BE2C (cell line): Measurements from ENCODE around the gene PRND.
A peak's percentile ranks its signal among the peaks of the same experiment; 100 is the strongest.
"Not testable (repeated sequence)": the region's sequence is repeated elsewhere in the genome, so short reads cannot be mapped to it uniquely, and the experiment has no call there.

Experiments used
- DNase-seq: peaks from one replicate; pipeline ENCODE4 v3.0.0-alpha.2; 2020
- H3K27me3 ChIP-seq: fragments of 250-450 bp; sonication (Bioruptor Pico); 2 replicates; pipeline ENCODE4 v1.5.1; 2020; ENCODE audit warnings: mild to moderate bottlenecking
- H3K36me3 ChIP-seq: fragments of 250-450 bp; sonication (Bioruptor Pico); 2 replicates; pipeline ENCODE4 v1.5.1; 2020; ENCODE audit warnings: mild to moderate bottlenecking
- H3K4me1 ChIP-seq: fragments of 250-450 bp; sonication (Bioruptor Pico); 2 replicates; pipeline ENCODE4 v1.5.1; 2020
- H3K4me3 ChIP-seq: 2 replicates; pipeline ENCODE4 v1.5.1; 2011; ENCODE audit warnings: low read depth, low read length
- H3K9me3 ChIP-seq: fragments of 250-450 bp; sonication (Bioruptor Pico); 2 replicates; pipeline ENCODE4 v1.5.1; 2020
- TF ChIP-seq, protein P1 (sequence below): IDR thresholded peaks from 2 replicates; pipeline ENCODE4 v1.5.1; 2012; ENCODE audit warnings: mild to moderate bottlenecking, low read depth, low read length

Gene PRND

DNA sequence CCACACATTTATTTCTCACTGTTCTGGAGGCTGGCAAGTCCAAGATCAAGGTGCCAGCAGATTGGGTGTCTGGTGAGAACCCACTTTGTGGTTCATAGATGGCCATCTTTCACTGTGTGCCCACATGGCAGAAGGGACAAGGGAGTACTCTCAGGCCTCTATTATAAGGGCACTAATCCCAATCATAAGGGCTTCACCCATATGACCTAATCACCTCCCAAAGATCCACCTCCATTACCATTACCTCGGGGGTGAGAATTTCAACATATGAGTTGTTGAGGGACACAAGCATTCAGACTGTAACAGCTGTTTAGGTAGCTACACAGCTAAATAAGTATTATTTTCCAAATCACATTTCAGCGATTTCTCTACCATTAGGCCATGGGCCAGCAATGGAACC is 2.5 kb upstream of the PRND start:
- no peak for DNase-seq
- TF ChIP-seq, protein P1, sequence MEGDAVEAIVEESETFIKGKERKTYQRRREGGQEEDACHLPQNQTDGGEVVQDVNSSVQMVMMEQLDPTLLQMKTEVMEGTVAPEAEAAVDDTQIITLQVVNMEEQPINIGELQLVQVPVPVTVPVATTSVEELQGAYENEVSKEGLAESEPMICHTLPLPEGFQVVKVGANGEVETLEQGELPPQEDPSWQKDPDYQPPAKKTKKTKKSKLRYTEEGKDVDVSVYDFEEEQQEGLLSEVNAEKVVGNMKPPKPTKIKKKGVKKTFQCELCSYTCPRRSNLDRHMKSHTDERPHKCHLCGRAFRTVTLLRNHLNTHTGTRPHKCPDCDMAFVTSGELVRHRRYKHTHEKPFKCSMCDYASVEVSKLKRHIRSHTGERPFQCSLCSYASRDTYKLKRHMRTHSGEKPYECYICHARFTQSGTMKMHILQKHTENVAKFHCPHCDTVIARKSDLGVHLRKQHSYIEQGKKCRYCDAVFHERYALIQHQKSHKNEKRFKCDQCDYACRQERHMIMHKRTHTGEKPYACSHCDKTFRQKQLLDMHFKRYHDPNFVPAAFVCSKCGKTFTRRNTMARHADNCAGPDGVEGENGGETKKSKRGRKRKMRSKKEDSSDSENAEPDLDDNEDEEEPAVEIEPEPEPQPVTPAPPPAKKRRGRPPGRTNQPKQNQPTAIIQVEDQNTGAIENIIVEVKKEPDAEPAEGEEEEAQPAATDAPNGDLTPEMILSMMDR, result no peak
- no peak overlapping the region for H3K4me3 ChIP-seq

DNA sequence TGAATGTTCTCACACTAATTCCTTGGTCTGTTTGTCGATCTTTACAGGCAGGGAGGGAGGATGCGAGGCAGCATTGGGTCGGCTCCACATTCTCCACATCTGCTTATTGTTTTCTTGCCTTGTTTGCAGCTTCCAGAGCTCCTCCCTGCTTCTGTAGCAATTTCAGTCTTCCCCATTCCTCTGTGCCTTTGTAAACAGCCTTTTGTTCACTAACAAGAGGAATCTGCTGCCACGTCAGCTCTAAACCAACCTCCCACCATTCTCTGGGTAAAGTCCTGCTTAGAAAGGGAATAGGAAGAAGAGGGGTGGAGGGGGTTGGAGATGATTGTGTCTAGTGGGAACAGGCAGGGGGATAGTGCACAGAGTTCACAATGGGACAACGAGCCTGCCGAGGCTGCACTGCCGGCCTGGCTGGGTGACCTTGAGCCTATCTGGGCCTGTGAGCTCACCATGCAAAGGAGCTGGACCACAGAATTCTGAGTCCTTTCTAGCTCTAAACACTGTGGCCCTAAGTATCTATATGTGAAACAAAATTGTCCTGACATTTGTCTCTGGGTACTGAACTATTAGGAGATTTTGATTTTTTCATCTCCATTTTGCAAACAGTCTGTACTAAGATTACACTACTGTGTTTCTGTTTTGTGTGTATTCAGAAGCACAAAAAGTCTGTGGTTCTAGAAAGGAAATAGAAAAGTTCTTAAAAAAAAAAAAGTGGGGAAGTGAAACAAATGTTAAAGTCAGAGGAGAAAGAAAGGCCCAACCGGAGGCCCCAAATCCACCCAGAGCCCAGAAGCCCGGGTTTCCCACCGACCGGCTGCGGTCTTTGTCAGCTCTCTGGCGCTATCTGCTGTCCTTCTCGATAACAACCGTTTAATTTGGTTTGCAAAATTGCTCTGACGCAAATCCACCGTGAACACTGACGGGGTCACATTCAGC is 1.4 kb upstream of the PRND start:
- H3K27me3 ChIP-seq, result peaks cover 5% of the 10 kb centered on the region; the same call in 1 of the 2 replicates
- peak; percentile 69 for DNase-seq
- H3K4me1 ChIP-seq, result no peaks in the 10 kb centered on the region
- no peak overlapping the region for H3K4me3 ChIP-seq
- no peaks in the 10 kb centered on the region for H3K9me3 ChIP-seq
- H3K36me3 ChIP-seq, result no peaks in the 10 kb centered on the region
- TF ChIP-seq, protein P1, result peak; percentile 80

More for the DNA sequence above, 2.5 kb upstream of the PRND start:
- Histone ChIP-seq H3K36me3 (no peaks in the 10 kb centered on the region), H3K4me1 (no peaks in the 10 kb centered on the region), H3K27me3 (peaks cover 5% of the 10 kb centered on the region; the same call in 1 of the 2 replicates), H3K9me3 (no peaks in the 10 kb centered on the region)

DNA sequence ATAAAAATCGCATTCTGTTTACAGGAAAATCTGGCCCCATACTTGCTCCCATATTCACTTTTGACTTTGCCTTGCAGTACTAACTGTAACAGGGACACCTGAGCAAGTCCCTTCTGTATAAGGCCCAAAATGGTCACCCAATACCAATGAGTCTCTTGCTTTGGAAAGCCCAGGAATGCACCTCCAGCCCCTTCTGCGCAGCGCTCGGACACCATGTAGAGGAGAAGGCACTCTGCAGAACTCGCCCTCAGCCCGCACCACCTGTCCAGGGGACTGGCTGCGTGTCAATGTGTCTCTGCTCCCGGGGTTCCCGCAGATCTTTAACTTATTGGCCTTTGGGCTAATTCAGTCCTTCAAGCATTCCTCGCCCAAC is 746 bp upstream of the PRND start:
- H3K27me3 ChIP-seq, result peaks cover 5% of the 10 kb centered on the region; the same call in 1 of the 2 replicates
- no peaks in the 10 kb centered on the region for H3K9me3 ChIP-seq
- H3K36me3 ChIP-seq, result no peaks in the 10 kb centered on the region
- no peak for DNase-seq
- TF ChIP-seq, protein P1, result no peak
- no peaks in the 10 kb centered on the region for H3K4me1 ChIP-seq
- H3K4me3 ChIP-seq, result no peak overlapping the region

DNA sequence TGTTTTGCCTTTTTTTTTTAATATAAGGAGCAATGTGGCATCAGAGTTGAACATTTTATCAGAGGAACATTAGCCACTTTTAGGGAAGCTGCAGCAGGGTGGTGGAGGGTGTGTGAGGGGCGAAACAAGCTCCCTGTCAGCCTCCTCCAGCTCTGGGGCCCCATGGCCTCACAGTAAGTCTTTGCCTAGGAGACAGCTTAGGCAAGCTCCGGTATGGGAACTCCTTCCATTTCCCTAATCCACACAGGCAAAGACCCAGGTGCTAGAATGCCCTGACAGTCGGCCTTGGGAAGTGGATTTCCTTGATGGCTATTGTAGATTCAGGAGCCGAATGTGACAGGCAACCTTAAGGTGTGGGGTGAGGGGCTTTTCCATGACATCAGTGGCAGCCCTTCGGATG is 862 bp downstream of the PRND start:
- Histone ChIP-seq H3K4me1 (no peaks in the 10 kb centered on the region), H3K4me3 (no peak overlapping the region), H3K36me3 (no peaks in the 10 kb centered on the region), H3K9me3 (no peaks in the 10 kb centered on the region), H3K27me3 (peaks cover 5% of the 10 kb centered on the region; the same call in 1 of the 2 replicates)
- TF ChIP-seq, protein P1, result no peak
- DNase-seq, result no peak

DNA sequence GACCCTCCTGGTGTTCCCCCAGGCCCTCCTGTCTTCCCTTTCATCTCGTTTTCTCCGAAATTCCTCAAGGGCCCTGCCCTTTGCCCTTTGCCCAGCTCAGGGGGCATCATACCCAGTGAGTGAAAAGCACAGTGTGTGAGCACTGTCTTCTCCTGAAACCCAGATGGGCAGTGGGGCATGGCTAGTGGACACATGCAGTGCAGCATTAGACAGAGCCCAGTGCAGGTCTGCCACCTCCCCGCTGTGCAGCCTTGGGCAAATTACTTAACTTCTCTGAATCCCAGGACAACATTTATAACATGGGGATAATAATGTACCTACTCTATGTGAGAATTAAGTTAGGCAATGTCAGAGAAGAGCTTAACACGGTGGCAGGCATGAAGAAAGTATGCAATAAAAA is 1.3 kb downstream of the PRND start:
- H3K36me3 ChIP-seq, result no peaks in the 10 kb centered on the region

DNA sequence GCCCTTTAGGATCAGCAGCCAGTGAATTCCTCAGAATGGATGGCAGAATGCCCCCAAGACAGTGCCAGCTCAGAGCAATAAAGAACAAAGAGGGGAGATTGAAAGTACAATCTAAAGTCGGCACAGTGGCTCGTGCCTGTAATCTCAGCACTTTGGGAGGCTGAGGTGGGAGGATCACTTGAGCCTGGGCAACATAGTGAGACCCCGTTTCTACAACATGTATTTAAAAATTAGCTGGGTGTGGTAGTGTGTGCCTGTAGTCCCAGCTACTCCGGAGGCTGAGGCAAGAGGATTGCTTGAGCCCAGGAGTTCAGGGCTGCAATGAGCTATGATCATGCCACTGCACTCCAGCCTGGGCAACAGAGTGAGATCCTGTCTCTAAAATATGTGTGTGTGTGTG is 1.8 kb downstream of the PRND start:
- H3K27me3 ChIP-seq, H3K9me3 ChIP-seq, H3K4me3 ChIP-seq, H3K36me3 ChIP-seq, H3K4me1 ChIP-seq, DNase-seq: not testable (repeated sequence)

More for the DNA sequence above, 1.3 kb downstream of the PRND start:
- H3K9me3 ChIP-seq, result no peaks in the 10 kb centered on the region
- TF ChIP-seq, protein P1, result no peak
- no peak for DNase-seq
- no peaks in the 10 kb centered on the region for H3K4me1 ChIP-seq
- peaks cover 5% of the 10 kb centered on the region; the same call in 1 of the 2 replicates for H3K27me3 ChIP-seq
- no peak overlapping the region for H3K4me3 ChIP-seq
